B cell (primary cell): ENCODE results near the gene ACSM6.

ENCODE experiments used
- EZH2 ChIP-seq: IDR thresholded peaks from 2 replicates; pipeline ENCODE4 v1.6.1; 2012; ENCODE audit warnings: borderline replicate concordance, low read depth, mild to moderate bottlenecking, moderate library complexity, low read length; ENCODE audit not compliant: insufficient read depth, poor library complexity, severe bottlenecking
- TF ChIP-seq, protein P1 (sequence below): fragments of 200-600 bp; IDR thresholded peaks from one replicate; pipeline ENCODE4 v1.8.0; 2022; ENCODE audit warnings: antibody characterized with exemption, mild to moderate bottlenecking

DNA sequence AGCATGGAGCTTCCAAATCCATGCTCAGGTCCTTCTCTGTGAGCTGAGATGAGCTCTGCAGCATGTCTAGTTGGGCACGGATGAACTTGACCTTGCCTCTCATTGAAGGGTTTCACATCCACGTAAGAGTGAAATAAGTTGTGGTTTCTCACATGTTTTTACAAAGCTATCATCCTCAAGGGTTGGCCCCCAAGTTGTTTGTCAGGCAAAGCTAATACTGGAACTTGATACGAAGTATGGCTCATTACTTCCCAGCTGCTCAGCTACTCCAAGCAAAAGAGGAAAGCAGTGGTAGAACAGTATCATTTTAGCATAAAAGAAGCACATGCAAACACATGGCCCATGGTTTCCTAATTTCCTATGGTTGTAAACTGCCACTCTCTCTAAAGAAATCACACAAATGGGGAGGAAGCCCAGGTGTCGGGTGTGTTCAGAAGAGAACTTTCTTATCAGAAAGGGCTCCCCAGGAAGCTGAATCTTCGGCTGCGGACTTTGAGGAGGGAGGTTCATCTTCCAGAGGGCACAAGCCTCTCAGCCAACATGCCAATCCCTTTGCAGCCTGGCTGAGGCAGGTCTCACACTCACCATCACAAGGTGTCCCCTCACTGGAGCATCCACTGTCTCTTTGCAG lies 51.5 kb downstream of the ACSM6 start:
- TF ChIP-seq, protein P1, sequence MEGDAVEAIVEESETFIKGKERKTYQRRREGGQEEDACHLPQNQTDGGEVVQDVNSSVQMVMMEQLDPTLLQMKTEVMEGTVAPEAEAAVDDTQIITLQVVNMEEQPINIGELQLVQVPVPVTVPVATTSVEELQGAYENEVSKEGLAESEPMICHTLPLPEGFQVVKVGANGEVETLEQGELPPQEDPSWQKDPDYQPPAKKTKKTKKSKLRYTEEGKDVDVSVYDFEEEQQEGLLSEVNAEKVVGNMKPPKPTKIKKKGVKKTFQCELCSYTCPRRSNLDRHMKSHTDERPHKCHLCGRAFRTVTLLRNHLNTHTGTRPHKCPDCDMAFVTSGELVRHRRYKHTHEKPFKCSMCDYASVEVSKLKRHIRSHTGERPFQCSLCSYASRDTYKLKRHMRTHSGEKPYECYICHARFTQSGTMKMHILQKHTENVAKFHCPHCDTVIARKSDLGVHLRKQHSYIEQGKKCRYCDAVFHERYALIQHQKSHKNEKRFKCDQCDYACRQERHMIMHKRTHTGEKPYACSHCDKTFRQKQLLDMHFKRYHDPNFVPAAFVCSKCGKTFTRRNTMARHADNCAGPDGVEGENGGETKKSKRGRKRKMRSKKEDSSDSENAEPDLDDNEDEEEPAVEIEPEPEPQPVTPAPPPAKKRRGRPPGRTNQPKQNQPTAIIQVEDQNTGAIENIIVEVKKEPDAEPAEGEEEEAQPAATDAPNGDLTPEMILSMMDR, result no peak
- TF ChIP-seq EZH2, result no peak
